ENCODE results near the gene HINFP. TPM values are rescaled to one million over a fixed set of nuclear protein-coding genes. Genes with fewer than 3 reads are reported as not detected.

Gene HINFP
- total RNA-seq, 2 donors from 2014 or later = 43.8 to 44.8 TPM

GRCh38 chr11:119118946-119119345 lies 2.4 kb upstream of the HINFP start:
- H3K4me3 Mint-ChIP-seq = no peak overlapping the region
- Histone ChIP-seq H3K9ac (ENCODE audit: extremely low read depth, low read length, poor library complexity, severe bottlenecking) (no peak overlapping the region), H3K4me3 (ENCODE audit: low read length) (no peak overlapping the region), H3K27ac (ENCODE audit: low read depth, low read length) (no peak overlapping the region), H3K27me3 (ENCODE audit: control insufficient read depth, insufficient read depth, low read length, poor library complexity, severe bottlenecking) (no peaks in the 10 kb centered on the region), H3K9me3 (ENCODE audit: control insufficient read depth, low read length) (no peaks in the 10 kb centered on the region), H3K4me1 (ENCODE audit: control insufficient read depth, insufficient read depth, low read length) (no peaks in the 10 kb centered on the region), H3K36me3 (ENCODE audit: control insufficient read depth, insufficient read depth, low read length) (peaks cover 5% of the 10 kb centered on the region)
- no peak overlapping the region for H3K27ac Mint-ChIP-seq
- no peaks in the 10 kb centered on the region for H3K9me3 Mint-ChIP-seq
- WGBS, 2 experiments (ENCODE audit: insufficient coverage in 1 of 2, insufficient read length in 1 of 2) = no CpG with 5 or more reads among the region's 1 CpG
- no peaks in the 10 kb centered on the region for H3K27me3 Mint-ChIP-seq (ENCODE audit: insufficient read depth)
- H3K4me1 Mint-ChIP-seq = peaks cover 18% of the 10 kb centered on the region
- no peak for TF ChIP-seq CTCF (conservative IDR thresholded peaks at IDR 0.05)
- DNase-seq = no peak
- H3K36me3 Mint-ChIP-seq (ENCODE audit: low read depth) = peaks cover 9% of the 10 kb centered on the region

GRCh38 chr11:119120639-119121007 lies 757 bp upstream of the HINFP start:
- peaks cover 18% of the 10 kb centered on the region for H3K4me1 Mint-ChIP-seq
- H3K4me1 ChIP-seq (ENCODE audit: control insufficient read depth, insufficient read depth, low read length) = no peaks in the 10 kb centered on the region
- no peaks in the 10 kb centered on the region for H3K27me3 ChIP-seq (ENCODE audit: control insufficient read depth, insufficient read depth, low read length, poor library complexity, severe bottlenecking)
- H3K4me3 Mint-ChIP-seq = peak overlapping the region; percentile 91
- no peak overlapping the region for H3K27ac ChIP-seq (ENCODE audit: low read depth, low read length)
- peaks cover 11% of the 10 kb centered on the region for H3K36me3 Mint-ChIP-seq (ENCODE audit: low read depth)
- no peak for TF ChIP-seq CTCF (conservative IDR thresholded peaks at IDR 0.05)
- no peaks in the 10 kb centered on the region for H3K9me3 ChIP-seq (ENCODE audit: control insufficient read depth, low read length)
- 65 to 72% methylated on average over 5 of the region's 5 CpGs for WGBS, 2 experiments (ENCODE audit: insufficient coverage in 1 of 2, insufficient read length in 1 of 2)
- peak overlapping the region; percentile 94 for H3K4me3 ChIP-seq (ENCODE audit: low read length)
- H3K36me3 ChIP-seq (ENCODE audit: control insufficient read depth, insufficient read depth, low read length) = peaks cover 19% of the 10 kb centered on the region
- DNase-seq = no peak
- H3K27me3 Mint-ChIP-seq (ENCODE audit: insufficient read depth) = no peaks in the 10 kb centered on the region
- H3K9me3 Mint-ChIP-seq = no peaks in the 10 kb centered on the region
- H3K27ac Mint-ChIP-seq = peak overlapping the region; percentile 78
- H3K9ac ChIP-seq (ENCODE audit: extremely low read depth, low read length, poor library complexity, severe bottlenecking) = peak overlapping the region; percentile 59

GRCh38 chr11:119121811-119122124 lies 388 bp downstream of the HINFP start:
- Mint-ChIP-seq H3K27ac (peak overlapping the region; percentile 93), H3K4me3 (peak overlapping the region; percentile 91), H3K4me1 (peaks cover 18% of the 10 kb centered on the region), H3K27me3 (ENCODE audit: insufficient read depth) (no peaks in the 10 kb centered on the region), H3K36me3 (ENCODE audit: low read depth) (peaks cover 11% of the 10 kb centered on the region), H3K9me3 (no peaks in the 10 kb centered on the region)
- 1% methylated on average over 14 to 20 of the region's 20 CpGs for WGBS, 2 experiments (ENCODE audit: insufficient coverage in 1 of 2, insufficient read length in 1 of 2)
- H3K9me3 ChIP-seq (ENCODE audit: control insufficient read depth, low read length) = no peaks in the 10 kb centered on the region
- H3K36me3 ChIP-seq (ENCODE audit: control insufficient read depth, insufficient read depth, low read length) = peaks cover 21% of the 10 kb centered on the region
- no peaks in the 10 kb centered on the region for H3K27me3 ChIP-seq (ENCODE audit: control insufficient read depth, insufficient read depth, low read length, poor library complexity, severe bottlenecking)
- H3K4me3 ChIP-seq (ENCODE audit: low read length) = peak overlapping the region; percentile 94
- no peaks in the 10 kb centered on the region for H3K4me1 ChIP-seq (ENCODE audit: control insufficient read depth, insufficient read depth, low read length)
- DNase-seq = no peak
- H3K27ac ChIP-seq (ENCODE audit: low read depth, low read length) = no peak overlapping the region
- peak overlapping the region; percentile 79 for H3K9ac ChIP-seq (ENCODE audit: extremely low read depth, low read length, poor library complexity, severe bottlenecking)
- TF ChIP-seq CTCF (conservative IDR thresholded peaks at IDR 0.05) = no peak
